Measurements from ENCODE around the gene NAV2.
"Not testable (repeated sequence)": the region's sequence is repeated elsewhere in the genome, so short reads cannot be mapped to it uniquely, and the experiment has no call there.

NAV2 gene

GRCh38 chr11:20110908-20111669 is 398.5 kb downstream of the NAV2 start:
- DNase-seq = peak; percentile 48

GRCh38 chr11:20111871-20112270 is 399.2 kb downstream of the NAV2 start:
- no peak for DNase-seq

- no peak for DNase-seq
Measured at GRCh38 chr11:20112291-20113148, 399.9 kb downstream of the NAV2 start.

GRCh38 chr11:20113149-20113438 is 400.5 kb downstream of the NAV2 start:
- DNase-seq = no peak

GRCh38 chr11:20114588-20114987 is 402.0 kb downstream of the NAV2 start:
- no peak for DNase-seq

GRCh38 chr11:20116825-20117224 is 404.2 kb downstream of the NAV2 start:
- no peak for DNase-seq

GRCh38 chr11:20117291-20117690 is 404.7 kb downstream of the NAV2 start:
- no peak for DNase-seq

GRCh38 chr11:20118209-20118608 is 405.6 kb downstream of the NAV2 start:
- no peak for DNase-seq

- no peak for DNase-seq
Measured at GRCh38 chr11:20119315-20119714, 406.7 kb downstream of the NAV2 start.

- no peak for DNase-seq
Measured at GRCh38 chr11:20120134-20120925, 407.7 kb downstream of the NAV2 start.

- DNase-seq = no peak
Measured at GRCh38 chr11:20122131-20122530, 409.5 kb downstream of the NAV2 start.

- no peak for DNase-seq
Measured at GRCh38 chr11:20125927-20126326, 413.3 kb downstream of the NAV2 start.

- no peak for DNase-seq
Measured at GRCh38 chr11:20126724-20127123, 414.1 kb downstream of the NAV2 start.

- peak; percentile 59 for DNase-seq
Measured at GRCh38 chr11:20127671-20128527, 415.3 kb downstream of the NAV2 start.

- DNase-seq = not testable (repeated sequence)
Measured at GRCh38 chr11:20128528-20128825, 415.8 kb downstream of the NAV2 start.

- no peak for DNase-seq
Measured at GRCh38 chr11:20129665-20130064, 417.0 kb downstream of the NAV2 start.

GRCh38 chr11:20131788-20132666 is 419.4 kb downstream of the NAV2 start:
- DNase-seq = peak; percentile 30

GRCh38 chr11:20132667-20133039 is 420.0 kb downstream of the NAV2 start:
- no peak for DNase-seq

- no peak for DNase-seq
Measured at GRCh38 chr11:20134991-20135736, 422.5 kb downstream of the NAV2 start.

GRCh38 chr11:20137637-20138036 is 425.0 kb downstream of the NAV2 start:
- no peak for DNase-seq

GRCh38 chr11:20138707-20139106 is 426.1 kb downstream of the NAV2 start:
- no peak for DNase-seq

Measured in CD4-positive, alpha-beta T cell treated with Interleukin-4 for 4 hours (primary cell).